CD4-positive, alpha-beta T cell treated with Interleukin-4 for 1 hour (primary cell): ENCODE data around the gene KLF9.

Experiments used
- DNase-seq, 2 donors: peaks; one replicate each; pipeline ENCODE4 v3.0.0-alpha.2; 2020 to 2022

The KLF9 gene

GRCh38 chr9:70421272-70422180 is 7.1 kb upstream of the KLF9 start:
- peak; percentile 20 to 55 for DNase-seq

- DNase-seq: peak; percentile 39 to 48
These were observed 6.2 kb upstream of the KLF9 start for GRCh38 chr9:70420441-70421271.

GRCh38 chr9:70419556-70420440 is 5.3 kb upstream of the KLF9 start:
- peak; percentile 92 for DNase-seq

GRCh38 chr9:70418822-70419555 is 4.5 kb upstream of the KLF9 start:
- peak; percentile 89 for DNase-seq

DNA sequence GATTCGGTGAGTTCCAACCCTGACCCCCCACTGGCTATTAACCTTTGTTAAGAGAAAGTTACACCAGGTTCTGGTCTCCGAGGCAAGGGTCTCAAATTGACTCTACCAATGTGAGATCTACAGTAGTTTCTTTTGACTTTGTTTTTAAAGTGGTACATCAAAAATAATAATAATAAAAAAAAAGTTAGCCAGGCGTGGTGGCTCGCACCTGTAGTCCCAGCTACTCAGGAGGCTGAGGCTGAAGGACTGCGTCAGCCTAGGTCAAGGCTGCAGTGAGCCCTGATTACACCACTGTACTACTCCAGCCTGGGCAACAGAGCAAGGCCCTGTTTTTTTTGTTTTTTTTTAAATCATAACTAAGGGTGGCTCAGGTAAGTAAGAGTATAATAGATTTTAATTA is 1.0 kb upstream of the KLF9 start:
- DNase-seq: no peak

DNA sequence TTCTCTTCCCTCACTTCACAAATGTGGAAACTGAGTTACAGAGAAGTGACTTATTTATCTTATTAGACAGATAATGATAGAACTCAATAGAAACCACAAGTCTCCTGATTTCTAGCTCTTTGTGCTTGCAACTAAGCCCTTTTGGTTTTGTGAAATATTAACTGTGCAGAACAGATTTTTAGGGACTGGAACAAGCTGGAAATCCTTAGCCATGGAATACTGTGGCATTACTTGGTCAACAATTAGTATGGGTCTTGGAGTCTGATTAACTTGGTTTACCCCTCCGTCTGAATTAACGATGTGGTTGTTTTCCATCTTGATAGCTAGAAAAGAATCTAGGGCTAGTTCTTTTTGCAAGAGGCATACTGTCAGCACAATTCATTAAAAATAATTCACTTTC is 584 bp upstream of the KLF9 start:
- no peak for DNase-seq

DNA sequence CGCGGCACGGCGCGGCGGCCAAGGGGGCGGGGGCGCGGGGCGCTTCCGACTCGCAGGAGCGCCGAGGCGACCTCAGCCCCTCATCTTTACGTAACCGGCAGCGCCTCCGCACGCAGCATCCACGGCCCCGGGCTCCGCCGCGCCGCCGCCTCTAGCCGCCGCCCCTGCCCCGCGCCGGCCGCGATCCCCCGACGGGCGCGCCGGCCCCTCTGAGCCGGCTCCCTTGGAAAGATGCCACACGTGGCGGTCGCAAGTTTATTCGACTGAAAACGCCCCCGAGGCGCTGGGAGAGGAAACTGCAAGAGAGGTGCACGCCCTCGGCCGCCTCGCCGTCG is 1.0 kb downstream of the KLF9 start:
- DNase-seq: peak in 1 of 2 donors; percentile 65

DNA sequence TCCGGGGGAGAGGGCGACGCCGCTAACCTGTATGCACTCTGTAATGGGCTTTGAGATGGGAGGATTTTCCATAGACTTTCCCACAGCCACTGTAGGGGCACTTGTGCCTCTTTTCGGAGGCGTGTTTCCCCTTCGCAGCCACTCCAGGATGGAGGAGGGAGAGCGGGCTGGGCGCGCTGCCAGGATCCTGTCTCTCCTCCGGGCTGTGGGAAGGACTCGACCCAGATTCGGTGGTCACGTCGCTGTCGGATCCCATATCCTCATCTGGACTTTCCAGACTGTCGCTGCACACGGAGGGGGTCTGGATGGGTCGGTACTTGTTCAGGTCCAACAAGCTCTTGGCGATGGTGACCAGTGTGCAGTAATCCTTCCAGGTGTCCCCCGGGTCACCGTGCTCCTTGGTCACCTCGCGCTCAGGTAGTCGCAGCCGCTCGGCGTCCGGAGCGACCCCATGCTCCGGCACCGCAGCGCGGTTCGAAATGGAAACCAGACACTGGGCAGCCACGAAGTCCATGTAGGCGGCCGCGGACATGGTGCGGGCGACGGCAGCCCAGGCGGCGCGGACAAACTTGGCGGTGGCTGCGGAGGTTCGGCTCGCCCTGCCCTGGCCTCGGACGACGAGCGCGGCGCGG is 1.5 kb downstream of the KLF9 start:
- peak; percentile 35 to 49 for DNase-seq

GRCh38 chr9:70411930-70412831 is 2.3 kb downstream of the KLF9 start:
- peak; percentile 71 to 77 for DNase-seq

DNA sequence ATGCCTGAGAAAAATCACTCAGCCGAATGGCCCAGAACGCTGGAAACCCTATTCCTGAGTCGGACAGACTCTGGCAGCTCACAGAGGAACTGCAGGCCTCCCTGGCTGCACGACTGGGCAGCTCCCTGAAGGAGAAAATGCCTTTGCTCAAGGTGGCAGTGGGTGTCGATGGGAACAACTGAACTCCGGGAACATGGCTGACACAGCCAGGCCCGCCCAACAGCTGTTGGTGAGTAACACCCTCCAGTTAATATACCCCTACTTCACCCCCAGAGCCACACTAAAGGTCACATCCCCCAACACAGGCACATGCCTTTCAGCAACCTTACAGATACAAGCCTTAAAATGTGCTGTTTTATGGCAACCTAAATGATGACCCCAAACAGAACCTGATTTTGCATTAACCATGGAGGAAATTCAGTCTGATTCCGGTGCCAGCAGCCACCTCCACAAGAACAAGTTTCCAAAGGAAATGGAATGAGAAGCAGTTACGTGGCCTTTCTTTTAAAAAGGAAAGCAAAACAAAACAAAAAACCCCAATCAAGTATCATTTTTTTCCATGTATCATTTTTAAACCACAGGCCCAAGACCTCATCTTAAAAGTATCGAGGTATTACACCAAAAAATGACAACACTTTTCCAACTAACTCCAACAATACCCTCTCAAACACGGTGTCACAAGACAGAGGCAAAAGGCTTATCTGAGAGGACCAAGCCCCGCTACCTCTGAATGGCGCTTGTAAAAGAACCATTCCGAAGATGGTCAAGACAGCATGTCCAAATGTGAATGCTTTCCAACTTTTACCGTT is 3.1 kb downstream of the KLF9 start:
- DNase-seq: peak; percentile 17 to 74

DNA sequence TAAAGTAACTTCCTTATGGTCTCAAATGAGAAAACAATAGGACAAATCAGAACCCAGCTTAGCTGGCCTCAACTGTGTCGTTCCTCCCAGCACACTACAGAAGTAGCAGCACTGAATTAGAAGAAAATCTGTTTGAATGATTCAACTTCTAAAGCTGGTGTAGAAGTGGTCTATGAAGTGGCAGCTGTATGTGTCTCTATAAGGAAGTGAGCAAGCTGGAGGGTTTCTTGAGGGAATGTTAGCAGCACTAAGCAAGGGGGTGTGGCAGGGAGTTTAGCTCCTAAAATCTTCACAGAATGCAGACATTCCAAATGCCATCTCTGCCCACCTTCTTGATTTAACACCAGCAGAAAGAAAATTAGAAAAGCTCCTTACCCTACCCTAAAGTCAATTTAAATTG is 4.1 kb downstream of the KLF9 start:
- no peak for DNase-seq

DNA sequence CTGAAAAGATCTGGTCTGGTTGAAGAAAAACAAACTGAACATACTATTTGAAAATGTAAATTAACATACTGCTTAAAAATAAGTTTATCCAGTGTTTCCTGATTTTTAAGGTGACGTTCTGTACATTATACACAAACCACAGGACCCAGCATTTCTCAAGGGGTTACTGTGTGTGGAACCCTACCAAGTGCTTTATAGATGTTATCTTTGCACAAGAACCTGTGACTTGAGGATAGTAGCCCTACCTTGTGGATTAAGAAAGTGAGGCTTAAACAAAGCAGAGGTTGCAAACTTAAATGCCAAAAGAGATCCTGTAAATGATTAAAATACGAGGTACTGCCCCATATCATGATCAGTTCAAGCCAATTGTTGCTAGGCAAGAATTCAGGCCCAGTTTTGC is 4.7 kb downstream of the KLF9 start:
- no peak for DNase-seq

DNA sequence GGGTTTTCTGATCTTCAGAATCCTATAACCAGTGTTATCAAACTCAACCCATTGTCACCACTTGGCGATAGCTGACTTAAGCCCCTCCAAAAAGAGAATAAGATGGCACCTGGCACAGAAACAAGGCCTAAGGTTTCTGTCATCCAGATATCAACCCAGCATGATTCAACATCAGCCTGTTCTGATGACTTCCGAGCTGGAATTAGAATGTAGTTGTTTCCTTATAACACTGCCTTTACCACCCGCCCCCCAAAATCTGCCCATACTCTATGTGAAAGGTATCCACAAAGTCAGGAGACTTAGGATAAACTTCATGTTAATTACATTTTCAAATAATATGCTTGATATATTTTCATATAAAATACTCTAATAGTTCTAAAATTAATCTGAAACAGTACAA is 5.2 kb downstream of the KLF9 start:
- DNase-seq: no peak

DNA sequence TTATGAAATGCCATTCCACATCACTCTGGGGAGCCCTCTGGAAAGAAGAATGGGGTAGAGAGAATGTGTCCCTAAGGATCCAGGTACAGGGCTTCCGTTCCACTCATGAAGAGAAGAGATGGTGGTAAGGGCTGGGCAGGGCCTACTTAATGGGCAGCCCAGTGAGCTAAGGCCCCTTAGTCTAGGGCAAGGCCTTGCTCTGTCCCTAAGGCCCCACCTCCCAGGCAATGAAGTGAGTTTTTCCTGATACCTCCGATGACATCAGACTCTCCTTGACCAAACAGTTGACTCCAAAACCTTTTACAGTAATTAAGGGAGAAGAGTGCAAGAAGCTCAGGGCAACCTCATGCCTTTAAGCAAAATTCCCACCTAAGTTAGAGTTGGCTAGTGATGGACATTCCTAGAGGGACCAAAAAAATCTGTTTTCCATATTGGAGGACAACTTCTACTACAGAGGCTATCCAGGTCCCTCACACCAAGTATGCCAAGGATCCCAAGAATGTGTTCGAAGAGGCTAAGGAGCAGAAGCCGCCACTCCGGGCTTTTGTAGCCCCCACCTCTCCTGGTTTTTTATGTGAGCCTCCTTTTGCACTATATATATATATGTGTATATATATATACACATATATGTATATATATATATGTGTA is 5.9 kb downstream of the KLF9 start:
- DNase-seq: no peak

- DNase-seq: no peak
These were observed 7.4 kb downstream of the KLF9 start for GRCh38 chr9:70407081-70407503.

GRCh38 chr9:70406434-70406862 is 8.0 kb downstream of the KLF9 start:
- peak; percentile 37 to 50 for DNase-seq

DNA sequence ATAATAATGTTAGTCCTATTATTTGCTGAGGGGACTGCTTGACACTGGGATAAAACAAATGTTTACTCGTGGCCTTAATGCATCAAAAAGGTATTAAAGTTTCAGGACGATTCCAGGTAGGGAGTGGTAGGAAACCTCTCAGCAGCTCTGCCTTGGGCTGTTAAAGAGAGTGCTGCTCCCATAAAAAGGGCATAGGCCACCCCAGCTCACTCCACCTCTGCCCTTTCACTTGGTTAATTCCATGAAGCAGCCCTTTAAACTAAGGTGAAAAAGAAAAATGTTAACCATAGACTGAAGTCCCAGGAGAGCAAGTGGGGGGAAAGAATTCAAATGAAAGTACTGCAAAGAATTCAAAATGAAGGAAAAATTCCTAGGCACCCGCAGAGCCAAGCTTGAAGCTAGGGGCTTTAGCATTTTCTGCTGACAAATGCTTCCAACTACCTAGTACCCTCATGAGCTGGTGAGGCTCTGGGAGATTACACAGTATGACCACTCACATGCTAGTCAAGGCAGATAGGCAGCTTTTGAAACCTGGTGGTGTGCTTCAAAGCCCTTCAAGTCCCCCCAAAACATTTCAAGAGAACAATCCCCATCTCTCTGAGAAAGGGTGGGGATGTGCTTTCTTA is 8.5 kb downstream of the KLF9 start:
- DNase-seq: no peak

DNA sequence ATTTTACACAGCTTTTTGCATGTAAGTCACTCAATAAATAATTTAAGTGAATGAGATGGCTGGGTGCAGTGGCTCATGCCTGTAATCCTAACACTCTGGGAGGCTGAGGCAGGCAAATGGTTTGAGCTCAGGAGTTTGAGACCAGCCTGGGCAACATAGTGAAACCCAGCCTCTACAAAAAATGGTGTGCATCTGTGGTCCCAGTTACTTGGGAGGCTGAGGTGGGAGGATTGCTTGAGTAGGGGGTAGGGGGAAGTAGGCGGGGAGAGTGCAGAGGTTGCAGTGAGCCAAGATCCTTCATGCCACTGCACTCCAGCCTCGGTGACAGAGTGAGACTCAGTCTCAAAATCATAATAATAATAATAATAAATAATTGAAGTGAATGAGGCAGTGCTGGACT is 10.2 kb downstream of the KLF9 start:
- no peak for DNase-seq

DNA sequence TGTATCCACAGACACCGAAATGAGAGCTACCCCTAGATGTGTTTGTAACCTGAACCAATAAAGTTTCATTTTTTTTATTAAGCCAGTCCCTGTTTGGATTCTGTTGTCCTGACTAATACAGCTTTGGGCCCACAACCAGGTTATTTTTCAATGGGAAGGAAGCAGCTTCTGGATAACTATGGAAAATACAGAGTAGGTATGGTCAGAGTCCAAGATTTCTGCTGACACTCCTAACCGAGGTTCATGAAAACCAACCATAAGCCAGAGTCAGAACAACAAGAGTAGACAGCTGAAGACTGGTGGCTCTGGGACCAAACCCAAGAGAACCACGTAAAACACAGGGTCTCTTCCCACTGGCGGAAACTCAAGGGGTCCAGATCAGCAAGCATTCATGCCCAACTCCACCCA is 10.8 kb downstream of the KLF9 start:
- DNase-seq: no peak
